OCI-LY1 (cell line): Measurements from ENCODE around the gene MYBL2.

Experiments
- H2AFZ ChIP-seq: fragments of 200-600 bp; sonication (generic), shearing (Covaris generic); 2 replicates; pipeline ENCODE4 v1.6.0; 2014; ENCODE audit warnings: antibody characterized with exemption, mild to moderate bottlenecking, low read length
- H3F3A ChIP-seq: fragments of 200-600 bp; sonication (generic), shearing (Covaris generic); 2 replicates; pipeline ENCODE4 v1.6.0; 2014; ENCODE audit warnings: mild to moderate bottlenecking, antibody characterized with exemption, low read length, moderate library complexity; ENCODE audit not compliant: insufficient read depth
- H3K27ac ChIP-seq: fragments of 200-600 bp; sonication (generic); 2 replicates; pipeline ENCODE4 v1.5.1; 2014; ENCODE audit warnings: low read length, mixed run types, mild to moderate bottlenecking, low read depth; ENCODE audit not compliant: poor library complexity, severe bottlenecking
- H3K27me3 ChIP-seq: fragments of 200-600 bp; sonication (generic); 2 replicates; pipeline ENCODE4 v1.6.0; 2014; ENCODE audit warnings: antibody characterized with exemption, mild to moderate bottlenecking, low read length, moderate library complexity; ENCODE audit not compliant: insufficient read depth
- H3K36me3 ChIP-seq: fragments of 200-600 bp; sonication (generic); 2 replicates; pipeline ENCODE4 v1.6.1; 2014; ENCODE audit warnings: mild to moderate bottlenecking, antibody characterized with exemption, low read length, moderate library complexity, mixed read lengths; ENCODE audit not compliant: insufficient read depth
- H3K4me1 ChIP-seq: fragments of 200-600 bp; sonication (generic); 2 replicates; pipeline ENCODE4 v1.5.1; 2014; ENCODE audit warnings: mild to moderate bottlenecking, low read length, moderate library complexity; ENCODE audit not compliant: insufficient read depth, severe bottlenecking
- H3K4me2 ChIP-seq: fragments of 200-600 bp; sonication (generic), shearing (Covaris generic); 2 replicates; pipeline ENCODE4 v1.6.1; 2014; ENCODE audit warnings: low read length
- H3K4me3 ChIP-seq: fragments of 200-600 bp; sonication (generic); 2 replicates; pipeline ENCODE4 v1.5.1; 2014; ENCODE audit warnings: low read length, low read depth, mild to moderate bottlenecking, mixed read lengths; ENCODE audit not compliant: poor library complexity, severe bottlenecking
- H3K79me2 ChIP-seq: fragments of 200-600 bp; shearing (Covaris generic); 2 replicates; pipeline ENCODE4 v1.6.1; 2016; ENCODE audit warnings: mixed run types, low read length, mixed read lengths; ENCODE audit not compliant: insufficient read depth
- H3K9ac ChIP-seq: fragments of 200-600 bp; sonication (generic), shearing (Covaris generic); 2 replicates; pipeline ENCODE4 v1.6.1; 2014; ENCODE audit warnings: mild to moderate bottlenecking, low read length, mixed read lengths
- H3K9me2 ChIP-seq: fragments of 200-600 bp; sonication (generic), shearing (Covaris generic); 2 replicates; pipeline ENCODE4 v1.6.1; 2014; ENCODE audit warnings: low read depth, mild to moderate bottlenecking, low read length, mixed read lengths
- H3K9me3 ChIP-seq: fragments of 200-600 bp; shearing (Covaris generic); 2 replicates; pipeline ENCODE4 v1.6.1; 2014; ENCODE audit warnings: low read length, mixed read lengths
- H4K20me1 ChIP-seq: fragments of 200-600 bp; sonication (generic), shearing (Covaris generic); 2 replicates; pipeline ENCODE4 v1.6.0; 2016; ENCODE audit warnings: mild to moderate bottlenecking, low read length; ENCODE audit not compliant: insufficient read depth
- CTCF ChIP-seq: fragments of 200-600 bp; sonication (generic), shearing (Covaris generic); IDR thresholded peaks from 2 replicates; pipeline ENCODE4 v1.5.1; 2017; ENCODE audit warnings: mild to moderate bottlenecking, antibody characterized with exemption, low read length, moderate library complexity, mixed read lengths
- EZH2 ChIP-seq: fragments of 200-600 bp; sonication (generic), shearing (Covaris generic); IDR thresholded peaks from 2 replicates; pipeline ENCODE4 v1.8.0; 2017; ENCODE audit warnings: borderline replicate concordance, mixed run types, mild to moderate bottlenecking, antibody characterized with exemption, low read length, moderate library complexity, mixed read lengths

Gene MYBL2

GRCh38 chr20:43744966-43745730 lies 78.2 kb downstream of the MYBL2 start:
- H2AFZ ChIP-seq: no peak overlapping the region; the same call in 1 of the 2 replicates

GRCh38 chr20:43746344-43747137 lies 79.6 kb downstream of the MYBL2 start:
- Histone ChIP-seq H3K27me3 (no peaks in the 10 kb centered on the region), H3K9ac (peak overlapping the region; percentile 63), H2AFZ (no peak overlapping the region), H3K27ac (peak overlapping the region; percentile 89), H3F3A (no peaks in the 10 kb centered on the region), H3K4me1 (peaks cover 77% of the 10 kb centered on the region), H3K4me3 (no peak overlapping the region), H3K9me3 (no peaks in the 10 kb centered on the region), H3K9me2 (no peaks in the 10 kb centered on the region), H3K36me3 (no peaks in the 10 kb centered on the region), H4K20me1 (no peaks in the 10 kb centered on the region), H3K4me2 (peak overlapping the region; percentile 66), H3K79me2 (no peaks in the 10 kb centered on the region)
- TF ChIP-seq EZH2: no peak
- TF ChIP-seq CTCF: no peak

More at GRCh38 chr20:43744966-43745730, 78.2 kb downstream of the MYBL2 start:
- no peaks in the 10 kb centered on the region for H3K9me3 ChIP-seq
- peak overlapping the region; percentile 22 for H3K4me3 ChIP-seq
- no peaks in the 10 kb centered on the region for H4K20me1 ChIP-seq
- H3K79me2 ChIP-seq: no peaks in the 10 kb centered on the region
- TF ChIP-seq CTCF: no peak
- TF ChIP-seq EZH2: no peak
- H3K27ac ChIP-seq: peak overlapping the region; percentile 89
- H3K36me3 ChIP-seq: no peaks in the 10 kb centered on the region
- peak overlapping the region; percentile 66 for H3K4me2 ChIP-seq
- H3K27me3 ChIP-seq: no peaks in the 10 kb centered on the region
- no peaks in the 10 kb centered on the region for H3F3A ChIP-seq
- peaks cover 63% of the 10 kb centered on the region for H3K4me1 ChIP-seq
- H3K9me2 ChIP-seq: no peaks in the 10 kb centered on the region
- H3K9ac ChIP-seq: peak overlapping the region; percentile 63

GRCh38 chr20:43748274-43748673 lies 81.4 kb downstream of the MYBL2 start:
- H3K4me3 ChIP-seq: no peak overlapping the region
- no peaks in the 10 kb centered on the region for H3K36me3 ChIP-seq
- no peaks in the 10 kb centered on the region for H3K9me2 ChIP-seq
- peaks cover 95% of the 10 kb centered on the region for H3K4me1 ChIP-seq
- no peak overlapping the region for H2AFZ ChIP-seq
- no peaks in the 10 kb centered on the region for H3F3A ChIP-seq
- no peaks in the 10 kb centered on the region for H3K9me3 ChIP-seq
- H4K20me1 ChIP-seq: no peaks in the 10 kb centered on the region
- H3K9ac ChIP-seq: 0 out of 2 replicates have a peak overlapping the region, but pooled peaks have one; percentile 9
- H3K79me2 ChIP-seq: no peaks in the 10 kb centered on the region
- no peak overlapping the region for H3K4me2 ChIP-seq
- TF ChIP-seq EZH2: no peak
- TF ChIP-seq CTCF: no peak
- H3K27me3 ChIP-seq: no peaks in the 10 kb centered on the region
- peak overlapping the region; percentile 60 for H3K27ac ChIP-seq
